HG02642 (cell line): ENCODE results near the gene ZNF101.

Experiments
- ATAC-seq: cut with Tn5 transposase; IDR thresholded peaks from one replicate; pipeline ENCODE4 v1.9.1; 2021; ENCODE audit warnings: mild to moderate bottlenecking; ENCODE audit not compliant: unreplicated experiment, poor library complexity

Gene ZNF101

GRCh38 chr19:19668230-19669012 is at the start of gene ZNF101:
Gene ZNF101 (plus strand): TSS chr19:19668839. CDS start chr19:19668964, 125 bp downstream.
- peak; percentile 72 for ATAC-seq

GRCh38 chr19:19619181-19619848 is 49.3 kb upstream of the ZNF101 start:
- no peak for ATAC-seq

- ATAC-seq = no peak
Observed at GRCh38 chr19:19619849-19620210, 48.8 kb upstream of the ZNF101 start.

- ATAC-seq = no peak
Observed at GRCh38 chr19:19623383-19623782, 45.3 kb upstream of the ZNF101 start.

GRCh38 chr19:19624032-19624570 is 44.5 kb upstream of the ZNF101 start:
- ATAC-seq = no peak

GRCh38 chr19:19626516-19627472 is 41.8 kb upstream of the ZNF101 start:
- no peak for ATAC-seq

GRCh38 chr19:19627621-19628500 is 40.8 kb upstream of the ZNF101 start, which contains the start of gene LPAR2:
Gene LPAR2 (minus strand): TSS chr19:19628220. CDS start chr19:19627275, 945 bp downstream.
- ATAC-seq = peak; percentile 65

- ATAC-seq = peak; percentile 22
Observed at GRCh38 chr19:19628501-19629134, 40.0 kb upstream of the ZNF101 start.

GRCh38 chr19:19630062-19630414 is 38.6 kb upstream of the ZNF101 start:
- no peak for ATAC-seq

- ATAC-seq = no peak
Observed at GRCh38 chr19:19630426-19630825, 38.2 kb upstream of the ZNF101 start.

GRCh38 chr19:19631346-19631745 is 37.3 kb upstream of the ZNF101 start:
- ATAC-seq = no peak

GRCh38 chr19:19632661-19633060 is 36.0 kb upstream of the ZNF101 start:
- no peak for ATAC-seq

GRCh38 chr19:19633711-19634515 is 34.7 kb upstream of the ZNF101 start:
- ATAC-seq = no peak

- no peak for ATAC-seq
Observed at GRCh38 chr19:19634516-19635312, 33.9 kb upstream of the ZNF101 start.

GRCh38 chr19:19635313-19635702 is 33.3 kb upstream of the ZNF101 start:
- no peak for ATAC-seq

- ATAC-seq = no peak
Observed at GRCh38 chr19:19636573-19637185, 32.0 kb upstream of the ZNF101 start.

GRCh38 chr19:19637186-19637522 is 31.5 kb upstream of the ZNF101 start:
- ATAC-seq = no peak
